ENCODE measurements around the gene NTMT1. TPM values are rescaled to one million over a fixed set of nuclear protein-coding genes. Genes with fewer than 3 reads are reported as not detected.

Gene NTMT1
- total RNA-seq, 1 donor from 2014 or later: 31.2 TPM

- no peak for DNase-seq (ENCODE audit: extremely low read depth, low read depth, low spot score)
Measured at GRCh38 chr9:129613520-129614175, 12.3 kb upstream of the NTMT1 start.

GRCh38 chr9:129614932-129615331 lies 11.0 kb upstream of the NTMT1 start:
- no peak for DNase-seq (ENCODE audit: extremely low read depth, low read depth, low spot score)

GRCh38 chr9:129615407-129616285 lies 10.3 kb upstream of the NTMT1 start:
- no peak for DNase-seq (ENCODE audit: extremely low read depth, low read depth, low spot score)

- no peak for DNase-seq (ENCODE audit: extremely low read depth, low read depth, low spot score)
Measured at GRCh38 chr9:129617167-129617566, 8.8 kb upstream of the NTMT1 start.

GRCh38 chr9:129619787-129620668 lies 5.9 kb upstream of the NTMT1 start:
- no peak for DNase-seq (ENCODE audit: extremely low read depth, low read depth, low spot score)

GRCh38 chr9:129620669-129621295 lies 5.2 kb upstream of the NTMT1 start, which contains the start of gene C9orf50:
C9orf50 (minus strand) TSS chr9:129621101; CDS start chr9:129620574, 527 bp downstream.
- no peak for DNase-seq (ENCODE audit: extremely low read depth, low read depth, low spot score)

- DNase-seq (ENCODE audit: extremely low read depth, low read depth, low spot score): no peak
Measured at GRCh38 chr9:129623331-129623730, 2.6 kb upstream of the NTMT1 start.

GRCh38 chr9:129624168-129624759 lies 1.7 kb upstream of the NTMT1 start:
- DNase-seq (ENCODE audit: extremely low read depth, low read depth, low spot score): no peak

- no peak for DNase-seq (ENCODE audit: extremely low read depth, low read depth, low spot score)
Measured at GRCh38 chr9:129624947-129625346, 1.0 kb upstream of the NTMT1 start.

GRCh38 chr9:129626625-129627284 lies 792 bp downstream of the NTMT1 start:
- DNase-seq (ENCODE audit: extremely low read depth, low read depth, low spot score): no peak

GRCh38 chr9:129627556-129628440 lies 1.8 kb downstream of the NTMT1 start:
- no peak for DNase-seq (ENCODE audit: extremely low read depth, low read depth, low spot score)

GRCh38 chr9:129628709-129629108 lies 2.7 kb downstream of the NTMT1 start:
- no peak for DNase-seq (ENCODE audit: extremely low read depth, low read depth, low spot score)

- DNase-seq (ENCODE audit: extremely low read depth, low read depth, low spot score): no peak
Measured at GRCh38 chr9:129629251-129629820, 3.4 kb downstream of the NTMT1 start.

GRCh38 chr9:129630967-129631673 lies 5.2 kb downstream of the NTMT1 start:
- DNase-seq (ENCODE audit: extremely low read depth, low read depth, low spot score): no peak

- DNase-seq (ENCODE audit: extremely low read depth, low read depth, low spot score): no peak
Measured at GRCh38 chr9:129631674-129632129, 5.7 kb downstream of the NTMT1 start.

- DNase-seq (ENCODE audit: extremely low read depth, low read depth, low spot score): no peak
Measured at GRCh38 chr9:129632460-129632859, 6.5 kb downstream of the NTMT1 start.

GRCh38 chr9:129633207-129633606 lies 7.2 kb downstream of the NTMT1 start:
- DNase-seq (ENCODE audit: extremely low read depth, low read depth, low spot score): no peak

GRCh38 chr9:129633848-129634247 lies 7.9 kb downstream of the NTMT1 start:
- no peak for DNase-seq (ENCODE audit: extremely low read depth, low read depth, low spot score)
